Subcutaneous abdominal adipose tissue (tissue), 5 donors: ENCODE data around the gene CADPS.

Source experiments
- H3K27ac ChIP-seq: one replicate; pipeline ENCODE4 v1.7.0; 2013; ENCODE audit warnings: low read depth, mild to moderate bottlenecking, inconsistent platforms, low read length, moderate library complexity
- H3K27me3 ChIP-seq, 5 donors: one replicate each; pipeline ENCODE4 v1.7.0; 2013; ENCODE audit warnings: low read length in 5 of 5, inconsistent platforms in 1 of 5; ENCODE audit not compliant: control insufficient read depth in 5 of 5, insufficient read depth in 4 of 5
- H3K36me3 ChIP-seq, 5 donors: one replicate each; pipeline ENCODE4 v1.7.0; 2013; ENCODE audit warnings: low read length in 5 of 5; ENCODE audit not compliant: control insufficient read depth in 5 of 5, insufficient read depth in 5 of 5
- H3K4me1 ChIP-seq, 5 donors: one replicate each; pipeline ENCODE4 v1.7.0; 2013; ENCODE audit warnings: low read length in 5 of 5, mild to moderate bottlenecking in 3 of 5, moderate library complexity in 1 of 5; ENCODE audit not compliant: control insufficient read depth in 5 of 5, insufficient read depth in 5 of 5
- H3K4me3 ChIP-seq, 5 donors: one replicate each; pipeline ENCODE4 v1.7.0; 2013; ENCODE audit warnings: low read length in 5 of 5, low read depth in 1 of 5
- H3K9ac ChIP-seq, 5 donors: one replicate each; pipeline ENCODE4 v1.7.0; 2013; ENCODE audit warnings: low read length in 5 of 5, mild to moderate bottlenecking in 4 of 5, moderate library complexity in 3 of 5
- H3K9me3 ChIP-seq, 5 donors: one replicate each; pipeline ENCODE4 v1.7.0; 2013; ENCODE audit warnings: low read length in 5 of 5; ENCODE audit not compliant: control insufficient read depth in 5 of 5
- donor health status: healthy.
- donor health status: healthy.
- donor health status: healthy.
- donor health status: healthy.
- donor health status: healthy.

CADPS gene

GRCh38 chr3:62665627-62666437 is 209.4 kb downstream of the CADPS start:
- Histone ChIP-seq H3K27ac (no peak overlapping the region), H3K9ac (no peak overlapping the region), H3K4me3 (no peak overlapping the region), H3K27me3 (peaks cover 0 to 10% (median 6%) of the 10 kb centered on the region in 5 donors), H3K4me1 (peaks cover 0 to 5% (median 0%) of the 10 kb centered on the region in 5 donors), H3K36me3 (no peaks in the 10 kb centered on the region), H3K9me3 (no peaks in the 10 kb centered on the region)

- H3K27me3 ChIP-seq, result peaks cover 0 to 10% (median 2%) of the 10 kb centered on the region in 5 donors
- H3K36me3 ChIP-seq, result no peaks in the 10 kb centered on the region
- H3K4me3 ChIP-seq, result no peak overlapping the region
- H3K27ac ChIP-seq, result no peak overlapping the region
- no peak overlapping the region for H3K9ac ChIP-seq
- no peaks in the 10 kb centered on the region for H3K9me3 ChIP-seq
- peaks cover 0 to 5% (median 0%) of the 10 kb centered on the region in 5 donors for H3K4me1 ChIP-seq
Measured at GRCh38 chr3:62662677-62663076, 212.5 kb downstream of the CADPS start.

DNA sequence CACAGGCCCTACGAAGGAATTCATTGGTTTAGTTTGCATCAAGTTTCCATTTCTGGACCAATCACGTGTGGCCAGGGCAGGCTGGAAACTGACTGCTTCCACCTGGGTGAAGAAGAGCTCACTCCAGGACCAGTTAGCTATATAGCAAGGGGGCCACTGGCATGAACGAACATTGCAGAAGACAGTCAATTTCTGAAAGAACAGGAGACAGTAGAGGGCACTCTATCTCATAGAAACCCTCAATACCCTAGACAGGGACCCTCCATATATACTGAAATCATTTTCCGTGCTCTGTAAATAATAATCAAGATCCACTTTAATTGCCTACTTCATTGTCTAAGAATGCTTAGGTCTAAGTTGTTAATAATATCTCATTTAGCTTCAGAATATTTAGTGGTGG is 215.6 kb downstream of the CADPS start:
- H3K9ac ChIP-seq, result no peak overlapping the region
- H3K27ac ChIP-seq, result no peak overlapping the region
- H3K27me3 ChIP-seq, result peaks cover 0 to 8% (median 0%) of the 10 kb centered on the region in 5 donors
- no peaks in the 10 kb centered on the region for H3K4me1 ChIP-seq
- H3K4me3 ChIP-seq, result no peak overlapping the region
- H3K9me3 ChIP-seq, result no peaks in the 10 kb centered on the region
- H3K36me3 ChIP-seq, result no peaks in the 10 kb centered on the region

DNA sequence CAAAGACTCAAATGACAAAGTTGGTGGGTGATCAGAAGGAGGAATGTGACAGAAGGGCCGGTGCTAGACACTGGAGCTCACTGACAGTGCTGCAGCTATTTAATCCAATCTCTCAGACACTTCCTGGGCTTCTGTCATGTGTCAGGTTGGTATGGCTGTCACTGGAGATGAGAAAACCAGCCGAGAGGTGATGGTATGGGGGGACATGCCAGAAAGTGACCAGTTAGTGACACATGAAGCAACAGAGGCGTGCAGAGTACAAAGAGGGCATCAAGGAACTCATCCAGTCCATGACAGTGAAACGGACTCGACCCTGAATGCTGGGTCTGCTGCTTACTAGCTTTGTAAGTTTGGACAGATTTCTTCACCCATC is 219.5 kb downstream of the CADPS start:
- Histone ChIP-seq H3K4me3 (no peak overlapping the region), H3K4me1 (no peaks in the 10 kb centered on the region), H3K36me3 (no peaks in the 10 kb centered on the region), H3K9me3 (no peaks in the 10 kb centered on the region), H3K27ac (no peak overlapping the region), H3K27me3 (peaks cover 0 to 8% (median 0%) of the 10 kb centered on the region in 5 donors), H3K9ac (no peak overlapping the region)

DNA sequence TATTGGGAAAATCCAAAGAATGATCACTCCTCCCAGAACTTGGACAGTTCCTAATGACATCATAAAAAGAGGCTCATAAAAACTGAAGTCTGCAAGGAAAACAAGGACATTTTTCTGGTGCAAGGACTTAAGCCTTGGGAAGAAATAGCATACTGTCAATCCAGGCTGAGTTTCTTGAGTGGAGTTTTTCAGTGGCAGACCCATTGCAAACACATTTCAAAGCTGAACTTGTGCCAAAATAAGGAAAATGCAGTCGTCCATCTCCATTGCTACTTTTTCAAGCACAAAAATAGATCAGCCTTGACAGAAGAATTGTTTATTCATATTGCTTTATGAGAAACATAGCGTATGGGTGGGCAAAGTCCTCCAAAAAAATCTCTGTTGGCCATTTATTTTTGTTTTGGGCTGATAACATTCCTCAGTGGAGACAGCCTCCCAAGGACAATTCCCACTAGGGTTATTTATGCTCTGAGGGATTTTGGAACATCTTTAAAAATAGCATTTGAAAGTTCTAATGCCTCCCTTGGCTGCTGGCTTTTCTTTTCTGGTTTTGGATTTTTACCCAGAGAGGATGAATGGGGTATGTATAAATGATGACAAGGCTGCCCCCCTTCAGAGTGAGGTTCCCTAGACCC is 220.0 kb downstream of the CADPS start:
- H3K9ac ChIP-seq, result no peak overlapping the region
- H3K27me3 ChIP-seq, result peaks cover 0 to 8% (median 0%) of the 10 kb centered on the region in 5 donors
- H3K4me3 ChIP-seq, result no peak overlapping the region
- no peaks in the 10 kb centered on the region for H3K9me3 ChIP-seq
- no peaks in the 10 kb centered on the region for H3K36me3 ChIP-seq
- no peak overlapping the region for H3K27ac ChIP-seq
- no peaks in the 10 kb centered on the region for H3K4me1 ChIP-seq

DNA sequence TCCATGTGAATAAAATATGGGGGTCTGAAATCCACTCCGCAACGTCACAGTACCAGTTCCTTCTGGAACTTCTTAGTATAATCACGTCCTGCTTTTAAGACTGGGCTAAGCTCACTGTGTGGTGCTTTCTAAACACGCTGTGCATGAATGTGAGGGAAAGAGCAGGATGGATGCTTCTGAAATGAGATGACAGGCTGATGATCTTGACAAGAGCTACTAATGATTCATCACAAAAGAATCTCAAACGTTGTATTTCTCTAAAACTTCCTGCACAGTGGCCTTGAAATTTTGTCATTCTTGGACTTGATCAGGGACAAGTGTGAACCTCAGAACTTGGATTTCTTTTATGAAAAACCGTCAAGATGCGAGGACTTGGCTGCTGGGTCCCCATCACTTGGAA is 221.4 kb downstream of the CADPS start:
- no peak overlapping the region for H3K4me3 ChIP-seq
- no peaks in the 10 kb centered on the region for H3K9me3 ChIP-seq
- H3K27me3 ChIP-seq, result peaks cover 0 to 4% (median 0%) of the 10 kb centered on the region in 5 donors
- no peaks in the 10 kb centered on the region for H3K4me1 ChIP-seq
- H3K36me3 ChIP-seq, result no peaks in the 10 kb centered on the region
- no peak overlapping the region for H3K9ac ChIP-seq
- no peak overlapping the region for H3K27ac ChIP-seq

GRCh38 chr3:62647711-62648110 is 227.5 kb downstream of the CADPS start:
- Histone ChIP-seq H3K4me1 (no peaks in the 10 kb centered on the region), H3K27me3 (peaks cover 0 to 2% (median 0%) of the 10 kb centered on the region in 5 donors), H3K36me3 (no peaks in the 10 kb centered on the region), H3K9me3 (peaks cover 0 to 4% (median 0%) of the 10 kb centered on the region in 5 donors), H3K27ac (no peak overlapping the region), H3K9ac (no peak overlapping the region), H3K4me3 (no peak overlapping the region)

DNA sequence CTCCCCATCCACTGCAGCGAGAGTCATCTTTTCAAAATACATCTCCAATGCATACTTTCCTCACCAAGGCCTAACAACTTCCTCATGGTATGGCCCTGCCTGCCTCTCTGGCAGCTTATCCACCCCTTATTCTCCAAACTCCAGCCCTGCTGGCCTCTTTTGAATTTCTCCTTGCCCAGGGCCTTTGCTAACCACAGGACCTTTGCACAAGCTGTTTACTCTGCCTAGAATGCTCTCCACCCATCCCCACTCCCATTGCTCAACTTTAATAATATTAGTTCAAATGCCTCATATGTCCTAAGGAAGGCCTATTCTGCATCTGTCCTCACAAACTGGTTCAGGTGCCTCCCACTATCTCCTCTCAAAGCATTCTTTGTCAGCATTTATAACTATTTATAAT is 230.7 kb downstream of the CADPS start:
- H3K27me3 ChIP-seq, result no peaks in the 10 kb centered on the region
- no peak overlapping the region for H3K4me3 ChIP-seq
- peaks cover 0 to 4% (median 0%) of the 10 kb centered on the region in 5 donors for H3K9me3 ChIP-seq
- H3K36me3 ChIP-seq, result no peaks in the 10 kb centered on the region
- H3K27ac ChIP-seq, result no peak overlapping the region
- H3K4me1 ChIP-seq, result no peaks in the 10 kb centered on the region
- no peak overlapping the region for H3K9ac ChIP-seq

DNA sequence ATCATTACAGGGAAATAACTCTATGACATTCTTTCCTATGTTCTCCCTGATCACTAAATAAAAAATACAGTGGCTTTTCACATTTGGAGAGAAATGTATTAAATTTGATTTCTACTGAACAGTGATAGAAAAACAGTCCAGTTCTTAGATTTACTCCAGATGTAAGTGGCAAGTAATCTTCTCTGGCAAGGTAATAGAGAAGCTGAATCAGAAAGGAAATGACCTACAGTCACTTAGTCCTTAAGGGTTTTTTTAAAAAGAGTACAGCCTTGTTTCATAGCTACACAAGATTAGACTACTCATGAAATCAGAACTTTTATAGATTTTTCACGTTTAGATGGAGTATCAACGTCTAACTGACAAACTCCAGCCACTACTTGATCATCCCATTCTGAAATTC is 236.9 kb downstream of the CADPS start:
- Histone ChIP-seq H3K27me3 (peaks cover 0 to 3% (median 0%) of the 10 kb centered on the region in 5 donors), H3K9me3 (no peaks in the 10 kb centered on the region), H3K27ac (no peak overlapping the region), H3K9ac (no peak overlapping the region), H3K36me3 (no peaks in the 10 kb centered on the region), H3K4me1 (no peaks in the 10 kb centered on the region), H3K4me3 (no peak overlapping the region)

- no peak overlapping the region for H3K4me3 ChIP-seq
- no peaks in the 10 kb centered on the region for H3K36me3 ChIP-seq
- H3K4me1 ChIP-seq, result no peaks in the 10 kb centered on the region
- H3K9ac ChIP-seq, result no peak overlapping the region
- H3K9me3 ChIP-seq, result no peaks in the 10 kb centered on the region
- peaks cover 0 to 11% (median 4%) of the 10 kb centered on the region in 5 donors for H3K27me3 ChIP-seq
- no peak overlapping the region for H3K27ac ChIP-seq
Measured at GRCh38 chr3:62636235-62636826, 238.9 kb downstream of the CADPS start.
